ENCODE results near the gene RPAP2.
"Not testable (repeated sequence)": the region's sequence is repeated elsewhere in the genome, so short reads cannot be mapped to it uniquely, and the experiment has no call there.

RPAP2 gene

GRCh38 chr1:92298573-92299476 is at the start of gene RPAP2, which contains the start of gene GLMN:
TSS of gene RPAP2 (plus strand) at chr1:92299059. CDS start at chr1:92299074, 15 bp downstream.
TSS of gene GLMN (minus strand) at chr1:92298987. CDS start at chr1:92297999, 988 bp downstream.
- TF ChIP-seq ESRRG (CRISPR knock-in tag; IDR thresholded peaks at IDR 0.05): no peak
- 0 out of 2 replicates have a peak, but pooled peaks have one; percentile 27 for TF ChIP-seq TSHZ2 (CRISPR knock-in tag; IDR thresholded peaks at IDR 0.05)
- TF ChIP-seq CSRNP3 (CRISPR knock-in tag; IDR thresholded peaks at IDR 0.05): no peak
- 0 out of 2 replicates have a peak, but pooled peaks have one; percentile 26 for TF ChIP-seq ZFP3 (CRISPR knock-in tag; IDR thresholded peaks at IDR 0.05)
- 0 out of 2 replicates have a peak, but pooled peaks have one; percentile 22 for TF ChIP-seq CSDC2 (CRISPR knock-in tag; IDR thresholded peaks at IDR 0.05)
- 0 out of 2 replicates have a peak, but pooled peaks have one; percentile 51 for TF ChIP-seq GLIS3 (CRISPR knock-in tag; IDR thresholded peaks at IDR 0.05)
- TF ChIP-seq POU6F1 (CRISPR knock-in tag; IDR thresholded peaks at IDR 0.05; ENCODE audit: borderline replicate concordance, low read depth): no peak
- ATAC-seq: peak; percentile 99

- ATAC-seq: not testable (repeated sequence)
Measured at GRCh38 chr1:92254714-92255113, 44.1 kb upstream of the RPAP2 start.

GRCh38 chr1:92259350-92259749 is 39.5 kb upstream of the RPAP2 start:
- no peak for ATAC-seq
- TF ChIP-seq ZNF70 (CRISPR knock-in tag; IDR thresholded peaks at IDR 0.05) (no peak), CSRNP3 (CRISPR knock-in tag; IDR thresholded peaks at IDR 0.05) (no peak), ZNF8 (CRISPR knock-in tag; IDR thresholded peaks at IDR 0.05) (no peak), ZFP3 (CRISPR knock-in tag; IDR thresholded peaks at IDR 0.05) (no peak), CSDC2 (CRISPR knock-in tag; IDR thresholded peaks at IDR 0.05) (no peak), ESRRG (CRISPR knock-in tag; IDR thresholded peaks at IDR 0.05) (no peak)

- no peak for ATAC-seq
Measured at GRCh38 chr1:92262516-92262915, 36.3 kb upstream of the RPAP2 start.

GRCh38 chr1:92273039-92273438 is 25.8 kb upstream of the RPAP2 start:
- no peak for ATAC-seq
- TF ChIP-seq TSHZ2 (CRISPR knock-in tag; IDR thresholded peaks at IDR 0.05): no peak
- TF ChIP-seq ZNF565 (CRISPR knock-in tag; conservative IDR thresholded peaks at IDR 0.05; ENCODE audit: low read depth): no peak
- no peak for TF ChIP-seq ZNF8 (CRISPR knock-in tag; IDR thresholded peaks at IDR 0.05)
- no peak for TF ChIP-seq OSR1 (CRISPR knock-in tag; IDR thresholded peaks at IDR 0.05)
- TF ChIP-seq ISL1 (CRISPR knock-in tag; IDR thresholded peaks at IDR 0.05): no peak
- TF ChIP-seq RARB (CRISPR knock-in tag; IDR thresholded peaks at IDR 0.05): no peak
- no peak for TF ChIP-seq BACH2 (CRISPR knock-in tag; IDR thresholded peaks at IDR 0.05; ENCODE audit: borderline replicate concordance)
- TF ChIP-seq ARNTL (CRISPR knock-in tag; IDR thresholded peaks at IDR 0.05; ENCODE audit: borderline replicate concordance, low read depth): no peak
- TF ChIP-seq PPARA (CRISPR knock-in tag; IDR thresholded peaks at IDR 0.05; ENCODE audit: borderline replicate concordance): no peak
- TF ChIP-seq SNAI2 (CRISPR knock-in tag; IDR thresholded peaks at IDR 0.05): no peak
- TF ChIP-seq TOX (CRISPR knock-in tag; IDR thresholded peaks at IDR 0.05; ENCODE audit: borderline replicate concordance): no peak
- TF ChIP-seq ZFP3 (CRISPR knock-in tag; IDR thresholded peaks at IDR 0.05): no peak
- TF ChIP-seq CSDC2 (CRISPR knock-in tag; IDR thresholded peaks at IDR 0.05): no peak
- no peak for TF ChIP-seq CSRNP3 (CRISPR knock-in tag; IDR thresholded peaks at IDR 0.05)

More at GRCh38 chr1:92262516-92262915, 36.3 kb upstream of the RPAP2 start:
- no peak for TF ChIP-seq CSDC2 (CRISPR knock-in tag; IDR thresholded peaks at IDR 0.05)
- TF ChIP-seq ZNF565 (CRISPR knock-in tag; conservative IDR thresholded peaks at IDR 0.05; ENCODE audit: low read depth): no peak
- TF ChIP-seq PPARA (CRISPR knock-in tag; IDR thresholded peaks at IDR 0.05; ENCODE audit: borderline replicate concordance): no peak

Measured in SK-N-SH treated with all-trans-retinoic acid at 6 μM for 48 hours (cell line).